Measurements from ENCODE around the gene ERCC6L2.

The ERCC6L2 gene

GRCh38 chr9:95977371-95977770, 101.9 kb downstream of the ERCC6L2 start:
- in situ Hi-C loops (cut with MboI; ENCODE audit: low sequenced_read_pairs), result no loop called here

GRCh38 chr9:95978106-95978505, 102.6 kb downstream of the ERCC6L2 start:
- in situ Hi-C loops (cut with MboI; ENCODE audit: low sequenced_read_pairs), result no loop called here

- in situ Hi-C loops (cut with MboI; ENCODE audit: low sequenced_read_pairs), result no loop called here
Measured at GRCh38 chr9:95979446-95979845, 104.0 kb downstream of the ERCC6L2 start.

GRCh38 chr9:95980262-95981125, 105.0 kb downstream of the ERCC6L2 start:
- in situ Hi-C loops (cut with MboI; ENCODE audit: low sequenced_read_pairs), result no loop called here

GRCh38 chr9:95981761-95982390, 106.4 kb downstream of the ERCC6L2 start:
- in situ Hi-C loops (cut with MboI; ENCODE audit: low sequenced_read_pairs), result no loop called here

GRCh38 chr9:95985440-95986055, 110.1 kb downstream of the ERCC6L2 start:
- in situ Hi-C loops (cut with MboI; ENCODE audit: low sequenced_read_pairs), result no loop called here

- in situ Hi-C loops (cut with MboI; ENCODE audit: low sequenced_read_pairs), result no loop called here
Measured at GRCh38 chr9:95989297-95989696, 113.8 kb downstream of the ERCC6L2 start.

- in situ Hi-C loops (cut with MboI; ENCODE audit: low sequenced_read_pairs), result no loop called here
Measured at GRCh38 chr9:95991326-95991725, 115.8 kb downstream of the ERCC6L2 start.

- in situ Hi-C loops (cut with MboI; ENCODE audit: low sequenced_read_pairs), result no loop called here
Measured at GRCh38 chr9:95992536-95992935, 117.0 kb downstream of the ERCC6L2 start.

- in situ Hi-C loops (cut with MboI; ENCODE audit: low sequenced_read_pairs), result no loop called here
Measured at GRCh38 chr9:95993337-95993736, 117.8 kb downstream of the ERCC6L2 start.

GRCh38 chr9:95999390-95999789, 123.9 kb downstream of the ERCC6L2 start:
- in situ Hi-C loops (cut with MboI; ENCODE audit: low sequenced_read_pairs), result no loop called here

- in situ Hi-C loops (cut with MboI; ENCODE audit: low sequenced_read_pairs), result no loop called here
Measured at GRCh38 chr9:96004379-96004778, 128.9 kb downstream of the ERCC6L2 start.

GRCh38 chr9:96006296-96006879, 130.9 kb downstream of the ERCC6L2 start:
- in situ Hi-C loops (cut with MboI; ENCODE audit: low sequenced_read_pairs), result no loop called here

GRCh38 chr9:96006961-96007360, 131.5 kb downstream of the ERCC6L2 start:
- in situ Hi-C loops (cut with MboI; ENCODE audit: low sequenced_read_pairs), result no loop called here

- in situ Hi-C loops (cut with MboI; ENCODE audit: low sequenced_read_pairs), result no loop called here
Measured at GRCh38 chr9:96008502-96009222, 133.2 kb downstream of the ERCC6L2 start.

- in situ Hi-C loops (cut with MboI; ENCODE audit: low sequenced_read_pairs), result no loop called here
Measured at GRCh38 chr9:96009223-96009602, 133.7 kb downstream of the ERCC6L2 start.

GRCh38 chr9:96009690-96010472, 134.4 kb downstream of the ERCC6L2 start:
- in situ Hi-C loops (cut with MboI; ENCODE audit: low sequenced_read_pairs), result no loop called here

- in situ Hi-C loops (cut with MboI; ENCODE audit: low sequenced_read_pairs), result no loop called here
Measured at GRCh38 chr9:96014078-96014477, 138.6 kb downstream of the ERCC6L2 start.

- in situ Hi-C loops (cut with MboI; ENCODE audit: low sequenced_read_pairs), result no loop called here
Measured at GRCh38 chr9:96015876-96016686, 140.6 kb downstream of the ERCC6L2 start.

Measured in HL-60/S4 treated with phorbol 12-myristate 13-acetate at 8.2 ng/mL for 4 days and 3 days (cell line).